T1000 (cell line): ENCODE data around the gene ABCD4.
A peak's percentile ranks its signal among the peaks of the same experiment; 100 is the strongest.
"Not testable (repeated sequence)": the region's sequence is repeated elsewhere in the genome, so short reads cannot be mapped to it uniquely, and the experiment has no call there.

Experiments used
- DNase-seq: peaks from one replicate; lab custom pipeline; 2025; ENCODE audit warnings: mixed read lengths; lab: John Stamatoyannopoulos, UW

Gene ABCD4

GRCh38 chr14:74302634-74303569 lies at the start of gene ABCD4:
Gene ABCD4 (minus strand): TSS chr14:74302934. CDS start chr14:74302912, 22 bp downstream.
- peak; percentile 82 for DNase-seq

DNA sequence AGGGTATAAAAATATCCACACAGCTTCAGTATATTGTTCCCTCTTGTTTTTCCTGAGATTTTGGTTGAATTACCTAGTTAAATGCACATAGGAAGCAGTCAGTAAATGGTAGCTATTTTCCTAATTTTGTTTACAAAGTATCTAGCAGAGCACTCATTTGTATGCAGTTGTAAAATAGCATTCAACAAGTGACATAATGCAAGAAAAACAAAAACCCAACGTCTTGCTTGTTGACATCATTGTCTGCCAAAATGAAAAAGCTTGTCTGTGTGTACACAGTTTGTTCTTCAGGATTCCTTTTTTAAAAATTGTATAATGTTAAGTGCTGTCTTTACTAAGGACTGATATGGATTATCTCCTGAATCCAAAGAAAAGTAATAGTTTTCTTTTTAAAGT lies 48.2 kb upstream of the ABCD4 start:
- no peak for DNase-seq

DNA sequence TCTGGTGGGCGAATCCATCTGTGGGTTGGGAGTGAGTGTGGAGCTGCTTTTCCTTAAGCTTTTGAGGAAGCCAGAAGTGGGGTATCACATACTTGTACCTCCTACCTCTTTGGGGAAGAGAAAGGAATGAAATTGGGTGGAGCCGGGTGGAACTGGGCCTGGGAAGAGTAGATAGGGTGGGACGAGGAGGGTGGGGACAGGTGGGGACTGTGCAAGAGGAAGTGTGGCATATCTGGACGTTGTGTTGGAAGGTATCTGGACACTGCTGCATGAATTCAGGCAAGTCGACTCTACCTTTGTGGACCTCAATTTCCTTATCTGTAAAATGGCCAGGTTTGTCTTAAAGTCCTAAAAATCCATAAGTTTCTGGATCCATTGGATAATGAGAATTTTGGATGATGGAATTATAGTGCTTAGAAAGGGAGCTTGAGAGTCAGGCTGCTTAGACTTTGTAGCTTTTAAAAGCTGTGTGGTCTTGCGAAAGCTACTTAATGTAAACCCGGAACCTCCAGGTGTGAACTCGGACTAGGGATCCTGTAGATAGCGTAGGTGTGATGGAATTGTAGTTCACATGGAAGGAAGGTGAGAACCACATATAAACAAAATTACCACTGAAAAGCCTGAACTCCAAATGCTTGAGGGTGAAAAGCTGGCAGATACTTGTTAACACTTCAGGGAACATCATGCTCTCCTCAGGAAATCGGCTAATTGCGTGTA lies 47.6 kb upstream of the ABCD4 start:
- DNase-seq, result no peak

GRCh38 chr14:74349757-74350156 lies 47.0 kb upstream of the ABCD4 start:
- no peak for DNase-seq

- DNase-seq, result no peak
Observed at GRCh38 chr14:74348735-74349463, 46.2 kb upstream of the ABCD4 start.

DNA sequence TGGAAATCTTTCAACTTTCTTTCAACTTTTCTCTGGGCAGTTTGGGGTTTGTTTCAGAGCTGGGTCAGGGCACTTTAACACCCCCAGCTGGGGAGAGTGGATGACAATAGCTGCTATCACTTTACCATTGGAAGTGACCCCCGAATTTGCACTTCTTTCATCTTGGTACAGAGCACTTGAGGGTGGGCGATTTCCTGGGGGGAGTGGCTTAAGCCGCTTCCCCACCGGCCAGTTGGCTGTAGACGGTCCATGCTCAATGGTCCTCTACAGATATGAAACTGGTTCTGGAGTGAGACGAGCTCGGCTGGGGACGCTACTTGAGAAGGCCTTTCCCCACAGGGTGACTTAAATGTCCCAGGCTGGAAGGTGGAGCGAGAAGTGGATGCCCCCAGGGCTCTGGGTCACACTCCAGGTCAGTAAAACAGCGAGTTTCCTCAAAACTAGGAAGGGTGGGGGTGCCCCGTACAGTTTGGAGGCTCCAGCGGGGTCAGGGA lies 45.6 kb upstream of the ABCD4 start, which contains the start of gene VRTN:
VRTN (plus strand) TSS at position 231 of the 494 bp plus-strand sequence. CDS start 8,313 bp downstream, outside the sequence.
- no peak for DNase-seq

- DNase-seq, result no peak
Observed at GRCh38 chr14:74347795-74348100, 45.0 kb upstream of the ABCD4 start.

DNA sequence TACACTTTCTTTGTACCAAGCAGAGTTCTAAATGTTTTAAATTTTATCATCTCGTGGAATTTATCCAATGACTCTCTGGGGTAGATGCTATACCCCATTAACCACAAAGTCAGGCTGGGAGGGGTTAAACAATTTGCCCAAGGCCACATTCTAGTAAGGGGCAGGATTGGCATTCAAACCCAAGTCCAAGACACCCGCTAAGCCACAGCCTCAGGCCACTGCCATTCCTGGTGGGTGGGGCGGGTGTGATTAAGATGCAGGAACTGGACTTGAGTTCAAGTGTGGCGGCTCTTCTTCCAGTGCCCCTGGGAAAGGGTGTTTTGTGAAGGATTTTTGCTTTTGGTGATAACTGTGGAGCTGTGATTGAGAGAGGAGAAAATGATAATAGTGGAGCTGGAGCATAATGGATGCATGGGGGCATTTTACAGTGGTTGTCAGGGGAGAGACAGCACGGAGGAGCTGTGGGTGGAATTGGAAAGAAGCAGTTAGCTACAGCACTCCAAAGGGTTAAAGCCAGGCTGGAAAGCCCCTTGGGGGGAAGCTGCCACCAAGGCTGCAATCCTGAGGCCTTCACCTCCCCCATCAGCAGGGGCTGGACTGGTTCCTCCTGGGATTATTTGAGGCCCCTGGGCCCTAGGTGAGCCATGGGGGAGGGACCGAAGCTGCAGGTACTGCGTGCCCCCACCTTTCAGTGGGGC lies 44.5 kb upstream of the ABCD4 start:
- no peak for DNase-seq

- DNase-seq, result no peak
Observed at GRCh38 chr14:74346341-74346740, 43.6 kb upstream of the ABCD4 start.

- no peak for DNase-seq
Observed at GRCh38 chr14:74333909-74334308, 31.2 kb upstream of the ABCD4 start.

GRCh38 chr14:74329950-74330552 lies 27.3 kb upstream of the ABCD4 start:
- not testable (repeated sequence) for DNase-seq

- no peak for DNase-seq
Observed at GRCh38 chr14:74326369-74327152, 23.8 kb upstream of the ABCD4 start.

GRCh38 chr14:74325446-74325845 lies 22.7 kb upstream of the ABCD4 start:
- no peak for DNase-seq

DNA sequence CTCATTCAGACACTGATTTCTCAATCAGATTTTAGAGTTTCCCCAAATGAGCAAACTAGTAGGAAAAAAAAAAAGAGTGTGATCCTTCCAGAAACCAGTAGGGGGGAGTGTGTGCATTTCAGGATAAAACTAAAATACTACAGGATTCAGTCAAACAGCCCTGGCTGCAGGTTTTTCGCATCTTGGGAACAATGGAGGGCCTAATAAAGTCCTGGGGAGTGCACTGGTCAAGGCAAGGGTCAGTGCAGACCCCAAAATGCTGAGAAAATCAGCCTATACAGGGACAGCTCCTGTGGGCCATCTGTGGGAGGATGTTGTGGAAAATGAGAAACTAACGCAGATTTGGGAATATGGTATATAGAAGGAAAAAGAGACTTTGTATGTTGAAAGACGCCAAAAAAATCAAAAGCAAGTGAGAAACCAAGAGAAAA lies 22.2 kb upstream of the ABCD4 start:
- no peak for DNase-seq

DNA sequence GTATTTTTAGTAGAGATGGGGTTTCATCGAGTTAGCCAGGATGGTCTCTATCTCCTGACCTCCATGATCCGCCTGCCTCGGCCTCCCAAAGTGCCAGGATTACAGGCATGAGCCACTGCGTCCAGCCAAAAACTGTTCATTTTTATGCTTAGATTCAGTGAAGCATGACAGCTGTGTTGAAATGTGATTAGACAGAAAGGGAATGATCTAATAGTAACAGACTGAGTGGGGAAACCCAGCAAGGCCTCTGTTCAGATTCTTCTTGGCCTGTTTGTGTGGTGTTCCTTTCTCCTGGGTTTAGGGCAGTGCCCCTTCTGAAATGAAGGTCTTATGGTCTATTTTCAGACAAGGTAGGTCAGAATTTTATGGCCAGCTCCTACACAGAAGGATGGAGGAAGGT lies 11.8 kb upstream of the ABCD4 start:
- no peak for DNase-seq

DNA sequence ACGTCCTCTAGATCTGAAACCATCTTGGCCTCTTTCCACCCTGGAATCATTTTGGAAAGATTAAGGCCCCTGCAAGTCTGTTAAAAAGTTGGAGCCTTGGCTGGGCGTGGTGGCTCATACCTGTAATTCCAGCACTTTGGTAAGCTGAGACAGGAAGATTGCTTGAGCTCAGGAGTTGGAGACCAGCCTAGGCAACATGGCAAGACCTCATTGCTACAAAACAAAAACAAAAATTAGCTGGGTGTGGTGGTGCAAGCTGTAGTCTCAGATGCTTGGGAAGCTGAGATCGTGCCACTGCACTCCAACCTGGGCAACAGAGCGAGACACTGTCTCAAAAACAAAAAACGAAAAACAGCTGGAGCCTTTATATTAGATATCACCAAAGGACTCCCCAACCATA lies 10.9 kb upstream of the ABCD4 start:
- DNase-seq, result no peak

- DNase-seq, result no peak
Observed at GRCh38 chr14:74312161-74312560, 9.4 kb upstream of the ABCD4 start.

GRCh38 chr14:74309125-74310022 lies 6.6 kb upstream of the ABCD4 start:
- no peak for DNase-seq

GRCh38 chr14:74308695-74309094 lies 6.0 kb upstream of the ABCD4 start:
- no peak for DNase-seq
